Measurements from ENCODE around the gene CLIC5. TPM values are rescaled to one million over a fixed set of nuclear protein-coding genes. Genes with fewer than 3 reads are reported as not detected.

CLIC5 gene
- polyA plus RNA-seq, 1 donor from 2014 or later = 0.22 TPM

DNA sequence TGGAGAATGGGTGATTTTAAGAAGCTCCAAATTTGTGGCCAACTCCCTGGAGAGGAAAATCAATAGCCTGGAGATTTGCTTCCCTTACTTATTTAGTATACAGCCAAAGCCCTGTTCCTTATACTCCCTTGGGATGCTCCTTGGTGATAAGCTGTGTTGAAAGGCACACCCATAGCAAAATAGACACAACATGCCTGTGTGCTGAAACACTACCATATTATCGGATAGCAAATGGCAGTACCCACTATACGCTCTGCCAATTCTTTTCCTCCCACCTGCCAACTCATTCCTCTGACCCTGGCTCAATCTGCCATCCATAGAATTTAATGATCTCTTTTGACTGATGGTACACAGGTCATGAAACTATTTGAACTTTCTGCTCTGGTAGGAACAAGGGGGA, 98.2 kb downstream of the CLIC5 start:
- H3K27me3 ChIP-seq (ENCODE audit: insufficient read depth, low read depth, low read length) = no peaks in the 10 kb centered on the region
- no peaks in the 10 kb centered on the region for H3K36me3 ChIP-seq (ENCODE audit: insufficient read depth, low read length)
- H3K9me3 ChIP-seq (ENCODE audit: low read length) = no peaks in the 10 kb centered on the region
- no peak overlapping the region for H3K27ac ChIP-seq (ENCODE audit: low read length)
- H3F3A ChIP-seq (ENCODE audit: insufficient read depth, low read length, poor library complexity, severe bottlenecking) = no peaks in the 10 kb centered on the region
- H3K4me3 ChIP-seq (ENCODE audit: low read length) = no peak overlapping the region
- H3K9me2 ChIP-seq (ENCODE audit: insufficient read depth, low read length) = no peaks in the 10 kb centered on the region
- H3K9ac ChIP-seq (ENCODE audit: low read length) = no peak overlapping the region
- H2AFZ ChIP-seq (ENCODE audit: low read depth, low read length) = no peak overlapping the region
- no peak overlapping the region for H3K4me2 ChIP-seq (ENCODE audit: low read length)
- H3K79me2 ChIP-seq (replicated peaks; ENCODE audit: insufficient read depth, low read length) = no peaks in the 10 kb centered on the region
- H4K20me1 ChIP-seq (ENCODE audit: insufficient read depth) = no peaks in the 10 kb centered on the region
- TF ChIP-seq TAF1 (IDR thresholded peaks at IDR 0.05; ENCODE audit: low read depth) (no peak), MXI1 (conservative IDR thresholded peaks at IDR 0.05; ENCODE audit: poor library complexity, severe bottlenecking) (no peak), RAD21 (conservative IDR thresholded peaks at IDR 0.05) (no peak), POLR2AphosphoS5 (IDR thresholded peaks at IDR 0.05) (no peak), EZH2 (IDR thresholded peaks at IDR 0.05; ENCODE audit: borderline replicate concordance, insufficient read depth, low read length, poor library complexity, severe bottlenecking) (no peak), EP300 (conservative IDR thresholded peaks at IDR 0.05; ENCODE audit: poor library complexity, severe bottlenecking) (no peak), SMC3 (conservative IDR thresholded peaks at IDR 0.05; ENCODE audit: poor library complexity) (no peak)
- TF ChIP-seq, protein P1, sequence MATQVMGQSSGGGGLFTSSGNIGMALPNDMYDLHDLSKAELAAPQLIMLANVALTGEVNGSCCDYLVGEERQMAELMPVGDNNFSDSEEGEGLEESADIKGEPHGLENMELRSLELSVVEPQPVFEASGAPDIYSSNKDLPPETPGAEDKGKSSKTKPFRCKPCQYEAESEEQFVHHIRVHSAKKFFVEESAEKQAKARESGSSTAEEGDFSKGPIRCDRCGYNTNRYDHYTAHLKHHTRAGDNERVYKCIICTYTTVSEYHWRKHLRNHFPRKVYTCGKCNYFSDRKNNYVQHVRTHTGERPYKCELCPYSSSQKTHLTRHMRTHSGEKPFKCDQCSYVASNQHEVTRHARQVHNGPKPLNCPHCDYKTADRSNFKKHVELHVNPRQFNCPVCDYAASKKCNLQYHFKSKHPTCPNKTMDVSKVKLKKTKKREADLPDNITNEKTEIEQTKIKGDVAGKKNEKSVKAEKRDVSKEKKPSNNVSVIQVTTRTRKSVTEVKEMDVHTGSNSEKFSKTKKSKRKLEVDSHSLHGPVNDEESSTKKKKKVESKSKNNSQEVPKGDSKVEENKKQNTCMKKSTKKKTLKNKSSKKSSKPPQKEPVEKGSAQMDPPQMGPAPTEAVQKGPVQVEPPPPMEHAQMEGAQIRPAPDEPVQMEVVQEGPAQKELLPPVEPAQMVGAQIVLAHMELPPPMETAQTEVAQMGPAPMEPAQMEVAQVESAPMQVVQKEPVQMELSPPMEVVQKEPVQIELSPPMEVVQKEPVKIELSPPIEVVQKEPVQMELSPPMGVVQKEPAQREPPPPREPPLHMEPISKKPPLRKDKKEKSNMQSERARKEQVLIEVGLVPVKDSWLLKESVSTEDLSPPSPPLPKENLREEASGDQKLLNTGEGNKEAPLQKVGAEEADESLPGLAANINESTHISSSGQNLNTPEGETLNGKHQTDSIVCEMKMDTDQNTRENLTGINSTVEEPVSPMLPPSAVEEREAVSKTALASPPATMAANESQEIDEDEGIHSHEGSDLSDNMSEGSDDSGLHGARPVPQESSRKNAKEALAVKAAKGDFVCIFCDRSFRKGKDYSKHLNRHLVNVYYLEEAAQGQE (IDR thresholded peaks at IDR 0.05; ENCODE audit: borderline replicate concordance) = no peak
- TF ChIP-seq, protein P2, sequence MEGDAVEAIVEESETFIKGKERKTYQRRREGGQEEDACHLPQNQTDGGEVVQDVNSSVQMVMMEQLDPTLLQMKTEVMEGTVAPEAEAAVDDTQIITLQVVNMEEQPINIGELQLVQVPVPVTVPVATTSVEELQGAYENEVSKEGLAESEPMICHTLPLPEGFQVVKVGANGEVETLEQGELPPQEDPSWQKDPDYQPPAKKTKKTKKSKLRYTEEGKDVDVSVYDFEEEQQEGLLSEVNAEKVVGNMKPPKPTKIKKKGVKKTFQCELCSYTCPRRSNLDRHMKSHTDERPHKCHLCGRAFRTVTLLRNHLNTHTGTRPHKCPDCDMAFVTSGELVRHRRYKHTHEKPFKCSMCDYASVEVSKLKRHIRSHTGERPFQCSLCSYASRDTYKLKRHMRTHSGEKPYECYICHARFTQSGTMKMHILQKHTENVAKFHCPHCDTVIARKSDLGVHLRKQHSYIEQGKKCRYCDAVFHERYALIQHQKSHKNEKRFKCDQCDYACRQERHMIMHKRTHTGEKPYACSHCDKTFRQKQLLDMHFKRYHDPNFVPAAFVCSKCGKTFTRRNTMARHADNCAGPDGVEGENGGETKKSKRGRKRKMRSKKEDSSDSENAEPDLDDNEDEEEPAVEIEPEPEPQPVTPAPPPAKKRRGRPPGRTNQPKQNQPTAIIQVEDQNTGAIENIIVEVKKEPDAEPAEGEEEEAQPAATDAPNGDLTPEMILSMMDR (IDR thresholded peaks at IDR 0.05; ENCODE audit: poor library complexity, severe bottlenecking) = no peak

DNA sequence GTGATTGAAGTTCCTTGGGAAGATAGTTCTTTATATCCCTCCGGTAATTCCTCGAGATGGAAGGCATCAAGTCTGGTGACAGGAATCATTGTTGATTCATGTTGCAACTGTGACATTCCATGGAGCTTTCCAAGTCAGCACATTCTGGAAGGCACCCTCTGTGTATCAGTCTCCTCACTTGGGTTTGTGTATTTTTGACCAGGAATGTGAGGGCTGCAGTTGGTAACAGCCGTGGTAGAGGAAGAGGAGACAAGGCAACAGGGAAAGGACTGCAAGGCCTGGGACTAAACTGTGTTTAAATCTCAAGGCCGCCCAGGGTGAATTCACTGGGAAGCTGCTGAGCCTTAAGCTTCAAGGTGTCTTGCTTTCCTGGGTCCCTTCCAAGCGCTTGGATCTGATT, 99.0 kb downstream of the CLIC5 start:
- TF ChIP-seq EP300 (conservative IDR thresholded peaks at IDR 0.05; ENCODE audit: poor library complexity, severe bottlenecking) = no peak
- no peak overlapping the region for H3K9ac ChIP-seq (ENCODE audit: low read length)

More for the DNA sequence above, 99.0 kb downstream of the CLIC5 start:
- Histone ChIP-seq H4K20me1 (ENCODE audit: insufficient read depth) (no peaks in the 10 kb centered on the region), H3K27ac (ENCODE audit: low read length) (no peak overlapping the region), H3K4me2 (ENCODE audit: low read length) (no peak overlapping the region), H3K9me2 (ENCODE audit: insufficient read depth, low read length) (no peaks in the 10 kb centered on the region), H2AFZ (ENCODE audit: low read depth, low read length) (no peak overlapping the region), H3K4me3 (ENCODE audit: low read length) (no peak overlapping the region), H3F3A (ENCODE audit: insufficient read depth, low read length, poor library complexity, severe bottlenecking) (no peaks in the 10 kb centered on the region), H3K9me3 (ENCODE audit: low read length) (no peaks in the 10 kb centered on the region), H3K79me2 (replicated peaks; ENCODE audit: insufficient read depth, low read length) (no peaks in the 10 kb centered on the region), H3K27me3 (ENCODE audit: insufficient read depth, low read depth, low read length) (no peaks in the 10 kb centered on the region), H3K36me3 (ENCODE audit: insufficient read depth, low read length) (no peaks in the 10 kb centered on the region)
